ENCODE results near the gene NRG3.

The NRG3 gene

DNA sequence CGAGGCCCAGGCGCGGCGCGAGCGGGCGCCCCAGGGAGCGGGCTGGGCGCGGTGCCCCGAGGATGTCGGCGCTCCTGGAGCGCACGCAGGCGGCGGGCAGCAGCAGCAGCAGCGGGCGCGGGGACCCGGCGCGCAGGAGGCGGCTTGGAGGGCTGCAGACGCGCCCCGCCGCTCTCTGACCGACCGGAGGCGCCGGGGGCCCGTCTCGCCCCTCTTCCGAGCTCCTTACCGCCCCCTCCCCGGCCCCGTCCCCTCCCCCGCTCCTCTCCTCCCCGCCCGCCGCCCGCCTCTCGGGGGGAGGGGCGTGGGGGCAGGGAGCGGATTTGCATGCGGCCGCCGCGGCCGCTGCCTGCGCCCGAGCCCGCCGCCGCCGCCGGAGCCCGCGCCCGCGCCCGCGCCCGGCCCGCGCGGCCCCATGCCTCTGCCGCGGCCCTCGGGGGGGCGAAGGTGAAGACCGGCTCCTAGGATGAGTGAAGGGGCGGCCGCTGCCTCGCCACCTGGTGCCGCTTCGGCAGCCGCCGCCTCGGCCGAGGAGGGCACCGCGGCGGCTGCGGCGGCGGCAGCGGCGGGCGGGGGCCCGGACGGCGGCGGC is at the start of gene NRG3:
TSS of gene NRG3 (plus strand) at position 320 of the 592 bp plus-strand sequence.
- ChIA-PET CTCF (no interaction called here), POLR2A (no interaction called here)
- Histone ChIP-seq H3K9me3 (ENCODE audit: control insufficient read depth, insufficient read depth, low read depth, low read length) (no peaks in the 10 kb centered on the region), H3K27ac (ENCODE audit: extremely low read depth, low read depth, low read length) (peak within 1 kb of the TSS; percentile 85), H3K36me3 (ENCODE audit: control insufficient read depth in 2 of 2, insufficient read depth in 1 of 2, low read length in 2 of 2) (no peaks in the 10 kb centered on the region), H3K4me1 (ENCODE audit: control insufficient read depth, insufficient read depth, low read length) (peaks cover 18% of the 10 kb centered on the region), H3K4me3 (ENCODE audit: low read depth, low read length) (peak within 1 kb of the TSS; percentile 54)
- TF ChIP-seq ZNF544 (tag by site-specific recombination; IDR thresholded peaks at IDR 0.05) (no peak), GLIS2 (tag by site-specific recombination; IDR thresholded peaks at IDR 0.05) (no peak), BCL11B (tag by site-specific recombination; IDR thresholded peaks at IDR 0.05; ENCODE audit: low read depth) (no peak), HOXA7 (CRISPR knock-in tag; IDR thresholded peaks at IDR 0.05; ENCODE audit: borderline replicate concordance) (no peak), ZNF266 (tag by site-specific recombination; IDR thresholded peaks at IDR 0.05; ENCODE audit: low read depth) (no peak), ZNF530 (tag by site-specific recombination; IDR thresholded peaks at IDR 0.05; ENCODE audit: low read depth) (no peak)
- TF ChIP-seq, protein P1, sequence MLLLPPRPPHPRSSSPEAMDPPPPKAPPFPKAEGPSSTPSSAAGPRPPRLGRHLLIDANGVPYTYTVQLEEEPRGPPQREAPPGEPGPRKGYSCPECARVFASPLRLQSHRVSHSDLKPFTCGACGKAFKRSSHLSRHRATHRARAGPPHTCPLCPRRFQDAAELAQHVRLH (tag by site-specific recombination; IDR thresholded peaks at IDR 0.05) = no peak
- TF ChIP-seq, protein P2, sequence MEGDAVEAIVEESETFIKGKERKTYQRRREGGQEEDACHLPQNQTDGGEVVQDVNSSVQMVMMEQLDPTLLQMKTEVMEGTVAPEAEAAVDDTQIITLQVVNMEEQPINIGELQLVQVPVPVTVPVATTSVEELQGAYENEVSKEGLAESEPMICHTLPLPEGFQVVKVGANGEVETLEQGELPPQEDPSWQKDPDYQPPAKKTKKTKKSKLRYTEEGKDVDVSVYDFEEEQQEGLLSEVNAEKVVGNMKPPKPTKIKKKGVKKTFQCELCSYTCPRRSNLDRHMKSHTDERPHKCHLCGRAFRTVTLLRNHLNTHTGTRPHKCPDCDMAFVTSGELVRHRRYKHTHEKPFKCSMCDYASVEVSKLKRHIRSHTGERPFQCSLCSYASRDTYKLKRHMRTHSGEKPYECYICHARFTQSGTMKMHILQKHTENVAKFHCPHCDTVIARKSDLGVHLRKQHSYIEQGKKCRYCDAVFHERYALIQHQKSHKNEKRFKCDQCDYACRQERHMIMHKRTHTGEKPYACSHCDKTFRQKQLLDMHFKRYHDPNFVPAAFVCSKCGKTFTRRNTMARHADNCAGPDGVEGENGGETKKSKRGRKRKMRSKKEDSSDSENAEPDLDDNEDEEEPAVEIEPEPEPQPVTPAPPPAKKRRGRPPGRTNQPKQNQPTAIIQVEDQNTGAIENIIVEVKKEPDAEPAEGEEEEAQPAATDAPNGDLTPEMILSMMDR (tag by site-specific recombination; IDR thresholded peaks at IDR 0.05) = no peak
- TF ChIP-seq, protein P3, sequence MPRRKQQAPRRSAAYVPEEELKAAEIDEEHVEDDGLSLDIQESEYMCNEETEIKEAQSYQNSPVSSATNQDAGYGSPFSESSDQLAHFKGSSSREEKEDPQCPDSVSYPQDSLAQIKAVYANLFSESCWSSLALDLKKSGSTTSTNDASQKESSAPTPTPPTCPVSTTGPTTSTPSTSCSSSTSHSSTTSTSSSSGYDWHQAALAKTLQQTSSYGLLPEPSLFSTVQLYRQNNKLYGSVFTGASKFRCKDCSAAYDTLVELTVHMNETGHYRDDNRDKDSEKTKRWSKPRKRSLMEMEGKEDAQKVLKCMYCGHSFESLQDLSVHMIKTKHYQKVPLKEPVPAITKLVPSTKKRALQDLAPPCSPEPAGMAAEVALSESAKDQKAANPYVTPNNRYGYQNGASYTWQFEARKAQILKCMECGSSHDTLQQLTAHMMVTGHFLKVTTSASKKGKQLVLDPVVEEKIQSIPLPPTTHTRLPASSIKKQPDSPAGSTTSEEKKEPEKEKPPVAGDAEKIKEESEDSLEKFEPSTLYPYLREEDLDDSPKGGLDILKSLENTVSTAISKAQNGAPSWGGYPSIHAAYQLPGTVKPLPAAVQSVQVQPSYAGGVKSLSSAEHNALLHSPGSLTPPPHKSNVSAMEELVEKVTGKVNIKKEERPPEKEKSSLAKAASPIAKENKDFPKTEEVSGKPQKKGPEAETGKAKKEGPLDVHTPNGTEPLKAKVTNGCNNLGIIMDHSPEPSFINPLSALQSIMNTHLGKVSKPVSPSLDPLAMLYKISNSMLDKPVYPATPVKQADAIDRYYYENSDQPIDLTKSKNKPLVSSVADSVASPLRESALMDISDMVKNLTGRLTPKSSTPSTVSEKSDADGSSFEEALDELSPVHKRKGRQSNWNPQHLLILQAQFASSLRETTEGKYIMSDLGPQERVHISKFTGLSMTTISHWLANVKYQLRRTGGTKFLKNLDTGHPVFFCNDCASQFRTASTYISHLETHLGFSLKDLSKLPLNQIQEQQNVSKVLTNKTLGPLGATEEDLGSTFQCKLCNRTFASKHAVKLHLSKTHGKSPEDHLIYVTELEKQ (tag by site-specific recombination; IDR thresholded peaks at IDR 0.05; ENCODE audit: borderline replicate concordance) = no peak
- TF ChIP-seq, protein P4, sequence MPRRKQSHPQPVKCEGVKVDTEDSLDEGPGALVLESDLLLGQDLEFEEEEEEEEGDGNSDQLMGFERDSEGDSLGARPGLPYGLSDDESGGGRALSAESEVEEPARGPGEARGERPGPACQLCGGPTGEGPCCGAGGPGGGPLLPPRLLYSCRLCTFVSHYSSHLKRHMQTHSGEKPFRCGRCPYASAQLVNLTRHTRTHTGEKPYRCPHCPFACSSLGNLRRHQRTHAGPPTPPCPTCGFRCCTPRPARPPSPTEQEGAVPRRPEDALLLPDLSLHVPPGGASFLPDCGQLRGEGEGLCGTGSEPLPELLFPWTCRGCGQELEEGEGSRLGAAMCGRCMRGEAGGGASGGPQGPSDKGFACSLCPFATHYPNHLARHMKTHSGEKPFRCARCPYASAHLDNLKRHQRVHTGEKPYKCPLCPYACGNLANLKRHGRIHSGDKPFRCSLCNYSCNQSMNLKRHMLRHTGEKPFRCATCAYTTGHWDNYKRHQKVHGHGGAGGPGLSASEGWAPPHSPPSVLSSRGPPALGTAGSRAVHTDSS (tag by site-specific recombination; IDR thresholded peaks at IDR 0.05) = no peak

DNA sequence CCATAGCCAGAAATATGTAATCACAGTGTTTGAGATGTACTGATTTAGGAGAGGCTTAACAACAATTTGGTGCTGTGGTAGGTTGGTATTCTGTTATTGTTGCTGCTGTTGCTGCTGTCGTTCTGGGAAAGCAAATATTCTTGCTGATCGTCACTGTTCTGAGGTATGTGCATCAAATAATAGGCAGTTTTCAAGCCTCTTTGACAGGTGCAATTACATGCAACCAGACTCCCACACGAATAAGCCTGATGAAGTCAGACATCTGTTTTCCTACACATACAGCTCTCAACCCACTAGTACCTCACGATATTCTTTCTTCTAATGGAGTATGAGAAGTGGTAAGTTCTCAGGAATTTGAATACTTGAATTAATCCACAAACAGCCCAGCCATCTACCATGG is 46.7 kb upstream of the NRG3 start:
- no peak overlapping the region for H3K4me3 ChIP-seq (ENCODE audit: low read depth, low read length)
- ChIA-PET CTCF (interaction anchor here (0.9 kb wide), 1 partner anchor 18 kb away, joined by 3 read pairs; no protein-coding TSS in a partner anchor), POLR2A (no interaction called here)
- no peaks in the 10 kb centered on the region for H3K9me3 ChIP-seq (ENCODE audit: control insufficient read depth, insufficient read depth, low read depth, low read length)
- H3K27ac ChIP-seq (ENCODE audit: extremely low read depth, low read depth, low read length) = no peak overlapping the region
- H3K36me3 ChIP-seq (ENCODE audit: control insufficient read depth in 2 of 2, insufficient read depth in 1 of 2, low read length in 2 of 2) = no peaks in the 10 kb centered on the region
- H3K4me1 ChIP-seq (ENCODE audit: control insufficient read depth, insufficient read depth, low read length) = no peaks in the 10 kb centered on the region
- TF ChIP-seq ZNF354C (tag by site-specific recombination; IDR thresholded peaks at IDR 0.05; ENCODE audit: borderline replicate concordance, low read depth) = no peak
- TF ChIP-seq ZNF510 (tag by site-specific recombination; IDR thresholded peaks at IDR 0.05; ENCODE audit: insufficient replicate concordance) = no peak
- TF ChIP-seq, protein P5, sequence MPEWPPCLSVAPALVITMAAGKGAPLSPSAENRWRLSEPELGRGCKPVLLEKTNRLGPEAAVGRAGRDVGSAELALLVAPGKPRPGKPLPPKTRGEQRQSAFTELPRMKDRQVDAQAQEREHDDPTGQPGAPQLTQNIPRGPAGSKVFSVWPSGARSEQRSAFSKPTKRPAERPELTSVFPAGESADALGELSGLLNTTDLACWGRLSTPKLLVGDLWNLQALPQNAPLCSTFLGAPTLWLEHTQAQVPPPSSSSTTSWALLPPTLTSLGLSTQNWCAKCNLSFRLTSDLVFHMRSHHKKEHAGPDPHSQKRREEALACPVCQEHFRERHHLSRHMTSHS (tag by site-specific recombination; IDR thresholded peaks at IDR 0.05) = no peak
- no peak for TF ChIP-seq KLF8 (tag by site-specific recombination; IDR thresholded peaks at IDR 0.05)
- no peak for TF ChIP-seq ZNF146 (tag by site-specific recombination; IDR thresholded peaks at IDR 0.05)
- no peak for TF ChIP-seq ZNF624 (tag by site-specific recombination; IDR thresholded peaks at IDR 0.05)
- TF ChIP-seq YY1 (tag by site-specific recombination; IDR thresholded peaks at IDR 0.05) = no peak
- TF ChIP-seq, protein P3 (tag by site-specific recombination; IDR thresholded peaks at IDR 0.05; ENCODE audit: borderline replicate concordance) = no peak
- TF ChIP-seq ZNF214 (tag by site-specific recombination; IDR thresholded peaks at IDR 0.05; ENCODE audit: borderline replicate concordance) = no peak
- TF ChIP-seq ZNF302 (tag by site-specific recombination; IDR thresholded peaks at IDR 0.05; ENCODE audit: low read depth) = no peak
- TF ChIP-seq ZNF37A (tag by site-specific recombination; IDR thresholded peaks at IDR 0.05) = no peak
- no peak for TF ChIP-seq ZNF391 (tag by site-specific recombination; IDR thresholded peaks at IDR 0.05; ENCODE audit: borderline replicate concordance, low read depth)

Data from HEK293 (cell line).